ENCODE data around the gene FNTB. TPM values are rescaled to one million over a fixed set of nuclear protein-coding genes. Genes with fewer than 3 reads are reported as not detected.

FNTB gene
- total RNA-seq, 1 experiment from 2014 or later, result 20.7 TPM

GRCh38 chr14:65071544-65071943 is 84.8 kb downstream of the FNTB start:
- TF ChIP-seq CTCF (conservative IDR thresholded peaks at IDR 0.05), result no peak
- Histone ChIP-seq H4K5ac (ENCODE audit: insufficient read length, low read depth, low read length) (no peak overlapping the region), H4K20me1 (ENCODE audit: control insufficient read depth, insufficient read depth, insufficient read length) (no peaks in the 10 kb centered on the region), H4K8ac (replicated peaks; ENCODE audit: insufficient read length, low read depth, low read length) (no peak overlapping the region), H3K27me3 (ENCODE audit: insufficient read depth, low read length) (no peaks in the 10 kb centered on the region), H3K9me3 (ENCODE audit: control insufficient read depth, low read depth, low read length) (no peaks in the 10 kb centered on the region), H3K14ac (ENCODE audit: insufficient read depth, low read length) (no peak overlapping the region), H4K91ac (ENCODE audit: insufficient read length, low read depth, low read length) (no peak overlapping the region), H2BK5ac (ENCODE audit: insufficient read length, low read length) (no peak overlapping the region), H3K4me2 (ENCODE audit: insufficient read depth, insufficient read length, low read length) (no peak overlapping the region), H3K4me1 (ENCODE audit: insufficient read depth, low read length) (no peaks in the 10 kb centered on the region), H3K79me1 (ENCODE audit: insufficient read depth, low read depth, low read length, poor library complexity, severe bottlenecking) (no peaks in the 10 kb centered on the region), H3K27ac (ENCODE audit: insufficient read length, low read depth, low read length) (no peak overlapping the region), H3K4ac (ENCODE audit: low read depth, low read length) (no peak overlapping the region), H2AK5ac (ENCODE audit: insufficient read length, low read length) (no peak overlapping the region), H3K79me2 (ENCODE audit: insufficient read depth, low read length) (no peaks in the 10 kb centered on the region; the same call in 1 of the 2 replicates), H2BK120ac (ENCODE audit: low read depth, low read length, poor library complexity, severe bottlenecking) (no peak overlapping the region), H2BK12ac (ENCODE audit: insufficient read length, low read depth, low read length) (no peak overlapping the region), H3T11ph (ENCODE audit: low read length) (no peak overlapping the region), H3K18ac (ENCODE audit: insufficient read length, low read depth, low read length) (no peak overlapping the region), H3K23ac (ENCODE audit: insufficient read length, low read depth, low read length) (no peak overlapping the region), H3K9ac (ENCODE audit: extremely low read depth, insufficient read length, low read length) (no peak overlapping the region), H3K23me2 (ENCODE audit: insufficient read length, low read depth, low read length, poor library complexity, severe bottlenecking) (no peaks in the 10 kb centered on the region), H2BK15ac (ENCODE audit: low read depth, low read length) (no peak overlapping the region), H2AFZ (ENCODE audit: low read length) (no peak overlapping the region), H3K56ac (ENCODE audit: insufficient read length, low read depth, low read length) (no peak overlapping the region), H2BK20ac (ENCODE audit: low read depth, low read length, poor library complexity, severe bottlenecking) (no peak overlapping the region)
- no CpG with 5 or more reads among the region's 3 CpGs for WGBS (ENCODE audit: extremely low coverage, insufficient read length, low lambda C conversion rate)
- H3K4me3 Mint-ChIP-seq, result no peak overlapping the region
- no peaks in the 10 kb centered on the region for H3K9me3 Mint-ChIP-seq
- H3K36me3 Mint-ChIP-seq (ENCODE audit: insufficient read depth in 1 of 3, low read depth in 3 of 3), result peaks cover 5 to 31% (median 10%) of the 10 kb centered on the region in 3 experiments; a peak in 6 of 7 replicates
- H3K27ac Mint-ChIP-seq, result no peak overlapping the region
- peaks cover 0 to 3% of the 10 kb centered on the region in 2 experiments; a peak in 1 of 4 replicates for H3K4me1 Mint-ChIP-seq
- no peak for DNase-seq
- H3K27me3 Mint-ChIP-seq (ENCODE audit: low read depth), result no peaks in the 10 kb centered on the region

All from H9 (cell line).